Neural cell (in vitro differentiated cells): ENCODE measurements around the gene ZNF438. TPM values are rescaled to one million over a fixed set of nuclear protein-coding genes. Genes with fewer than 3 reads are reported as not detected.

Source experiments
- H2AFZ ChIP-seq: fragments of 200-600, 300-800 bp; sonication (generic), shearing (Covaris generic); 2 replicates; pipeline ENCODE4 v1.6.0; 2014; ENCODE audit warnings: low read depth, mild to moderate bottlenecking, antibody characterized with exemption, low read length, moderate library complexity
- H3F3A ChIP-seq: fragments of 200-600 bp; shearing (Covaris generic); 2 replicates; pipeline ENCODE4 v1.6.1; 2016; ENCODE audit warnings: mild to moderate bottlenecking, moderate library complexity, mixed read lengths, antibody characterized with exemption, low read length; ENCODE audit not compliant: insufficient read depth, poor library complexity, severe bottlenecking
- H3K27ac ChIP-seq: fragments of 200-600, 300-800 bp; sonication (generic), shearing (Covaris generic); 2 replicates; pipeline ENCODE4 v1.5.1; 2014; ENCODE audit warnings: mild to moderate bottlenecking, low read length, moderate library complexity
- H3K27me3 ChIP-seq: fragments of 300-800, 200-600 bp; sonication (generic), shearing (Covaris generic); 2 replicates; pipeline ENCODE4 v1.6.0; 2014; ENCODE audit warnings: mild to moderate bottlenecking, low read depth, low read length, moderate library complexity; ENCODE audit not compliant: insufficient read depth
- H3K36me3 ChIP-seq: fragments of 300-800, 200-600 bp; sonication (generic), shearing (Covaris generic); 2 replicates; pipeline ENCODE4 v1.5.1; 2014; ENCODE audit warnings: mild to moderate bottlenecking, antibody characterized with exemption, low read length, moderate library complexity; ENCODE audit not compliant: insufficient read depth
- H3K4me2 ChIP-seq: fragments of 300-800, 200-600 bp; sonication (generic), shearing (Covaris generic); 2 replicates; pipeline ENCODE4 v1.6.0; 2014; ENCODE audit warnings: mild to moderate bottlenecking, low read length
- H3K4me3 ChIP-seq: fragments of 300-800, 200-600 bp; sonication (generic), shearing (Covaris generic); 2 replicates; pipeline ENCODE4 v1.5.1; 2014; ENCODE audit warnings: mild to moderate bottlenecking, low read length, moderate library complexity
- H3K79me2 ChIP-seq: fragments of 200-600 bp; shearing (Covaris generic); replicated peaks from 2 replicates; pipeline ENCODE4 v1.6.0; 2014; ENCODE audit warnings: mild to moderate bottlenecking, low read length, moderate library complexity; ENCODE audit not compliant: insufficient read depth
- H3K9ac ChIP-seq: fragments of 300-800, 200-600 bp; sonication (generic), shearing (Covaris generic); 2 replicates; pipeline ENCODE4 v1.6.1; 2016; ENCODE audit warnings: mild to moderate bottlenecking, low read length, mixed read lengths
- H3K9me2 ChIP-seq: fragments of 200-600 bp; shearing (Covaris generic); 2 replicates; pipeline ENCODE4 v1.6.1; 2016; ENCODE audit warnings: mild to moderate bottlenecking, low read length, mixed read lengths; ENCODE audit not compliant: insufficient read depth
- H3K9me3 ChIP-seq: fragments of 200-600, 300-800 bp; sonication (generic), shearing (Covaris generic); 2 replicates; pipeline ENCODE4 v1.6.1; 2016; ENCODE audit warnings: mild to moderate bottlenecking, mixed run types, low read length, moderate library complexity, mixed read lengths
- H4K20me1 ChIP-seq: fragments of 200-600 bp; shearing (Covaris generic); 2 replicates; pipeline ENCODE4 v1.6.1; 2016; ENCODE audit warnings: mild to moderate bottlenecking, mixed run types; ENCODE audit not compliant: insufficient read depth
- CTCF ChIP-seq: fragments of 450-650 bp; IDR thresholded peaks from 2 replicates; pipeline ENCODE4 v1.5.1; 2014; ENCODE audit warnings: antibody characterized with exemption, mild to moderate bottlenecking, moderate library complexity; ENCODE audit not compliant: poor library complexity, severe bottlenecking
- EP300 ChIP-seq: fragments of 450-650 bp; conservative IDR thresholded peaks from 2 replicates; pipeline ENCODE4 v1.6.1; 2014; ENCODE audit warnings: antibody characterized with exemption, mild to moderate bottlenecking, moderate library complexity; ENCODE audit not compliant: poor library complexity, severe bottlenecking
- EZH2 ChIP-seq: fragments of 200-600, 300-800 bp; shearing (Covaris generic), sonication (generic); IDR thresholded peaks from 2 replicates; pipeline ENCODE4 v1.6.1; 2014; ENCODE audit warnings: antibody characterized with exemption, low read length, borderline replicate concordance, mild to moderate bottlenecking; ENCODE audit not compliant: insufficient read depth, poor library complexity, severe bottlenecking
- MXI1 ChIP-seq: fragments of 450-650 bp; conservative IDR thresholded peaks from 2 replicates; pipeline ENCODE4 v1.6.1; 2014; ENCODE audit warnings: antibody characterized with exemption, mild to moderate bottlenecking; ENCODE audit not compliant: poor library complexity, severe bottlenecking
- POLR2AphosphoS5 ChIP-seq: IDR thresholded peaks from 2 replicates; pipeline ENCODE4 v1.6.1; 2012
- RAD21 ChIP-seq: fragments of 450-650 bp; conservative IDR thresholded peaks from 2 replicates; pipeline ENCODE4 v1.6.1; 2014; ENCODE audit warnings: antibody characterized with exemption, mild to moderate bottlenecking, moderate library complexity
- REST ChIP-seq: IDR thresholded peaks from 2 replicates; pipeline ENCODE4 v1.6.1; 2012; ENCODE audit warnings: borderline replicate concordance
- SMC3 ChIP-seq: fragments of 450-650 bp; conservative IDR thresholded peaks from 2 replicates; pipeline ENCODE4 v1.6.1; 2014; ENCODE audit warnings: antibody characterized with exemption, mild to moderate bottlenecking, moderate library complexity; ENCODE audit not compliant: poor library complexity
- TAF1 ChIP-seq: IDR thresholded peaks from 2 replicates; pipeline ENCODE4 v1.6.1; 2012; ENCODE audit warnings: low read depth
- polyA plus RNA-seq: library from polyadenylated mRNA; depleted of rRNA; stranded (reverse); fragments of >200 nt; gene quantifications from 2 replicates; pipeline ENCODE4 v1.2.3, GENCODE V29; 2014

ZNF438 gene
- polyA plus RNA-seq, 1 donor from 2014 or later = 0.78 TPM

GRCh38 chr10:31074722-31075086 is 43.0 kb upstream of the ZNF438 start:
- no peak overlapping the region for H3K9ac ChIP-seq
- no peaks in the 10 kb centered on the region for H3K9me3 ChIP-seq
- H3K27ac ChIP-seq = no peak overlapping the region
- no peaks in the 10 kb centered on the region for H3K27me3 ChIP-seq
- H3K4me2 ChIP-seq = no peak overlapping the region
- H3K79me2 ChIP-seq = no peaks in the 10 kb centered on the region
- H3F3A ChIP-seq = no peaks in the 10 kb centered on the region
- H3K4me3 ChIP-seq = no peak overlapping the region
- no peaks in the 10 kb centered on the region for H3K9me2 ChIP-seq
- TF ChIP-seq CTCF (no peak), TAF1 (no peak), EZH2 (no peak), EP300 (no peak), RAD21 (no peak), REST (no peak)
- H3K36me3 ChIP-seq = no peaks in the 10 kb centered on the region
- H4K20me1 ChIP-seq = no peaks in the 10 kb centered on the region
- H2AFZ ChIP-seq = no peak overlapping the region

- Histone ChIP-seq H3K4me2 (no peak overlapping the region), H3K27me3 (no peaks in the 10 kb centered on the region), H4K20me1 (no peaks in the 10 kb centered on the region), H3K9me2 (no peaks in the 10 kb centered on the region), H3K9me3 (no peaks in the 10 kb centered on the region), H3K9ac (no peak overlapping the region), H3F3A (no peaks in the 10 kb centered on the region), H2AFZ (no peak overlapping the region), H3K36me3 (no peaks in the 10 kb centered on the region), H3K4me3 (no peak overlapping the region), H3K27ac (no peak overlapping the region), H3K79me2 (no peaks in the 10 kb centered on the region)
- TF ChIP-seq RAD21 = no peak
- TF ChIP-seq SMC3 = no peak
- no peak for TF ChIP-seq EP300
- no peak for TF ChIP-seq EZH2
- no peak for TF ChIP-seq TAF1
- no peak for TF ChIP-seq MXI1
- no peak for TF ChIP-seq REST
- TF ChIP-seq CTCF = no peak
- TF ChIP-seq POLR2AphosphoS5 = no peak
These were observed 42.5 kb upstream of the ZNF438 start for GRCh38 chr10:31073996-31074721.
